ENCODE results near the gene ACER2.

- TF ChIP-seq POLR2A (IDR thresholded peaks at IDR 0.05; ENCODE audit: low read depth, low read length), result no peak
- no peak for TF ChIP-seq MAX (IDR thresholded peaks at IDR 0.05; ENCODE audit: low read depth, low read length)
- no peak for TF ChIP-seq USF2 (IDR thresholded peaks at IDR 0.05; ENCODE audit: borderline replicate concordance, low read depth, low read length)
- TF ChIP-seq NRF1 (conservative IDR thresholded peaks at IDR 0.05; ENCODE audit: low read depth, low read length), result no peak
- no peak for TF ChIP-seq CHD1 (IDR thresholded peaks at IDR 0.05; ENCODE audit: low read depth, low read length)
- TF ChIP-seq NR2F1 (conservative IDR thresholded peaks at IDR 0.05), result no peak
- TF ChIP-seq RCOR1 (conservative IDR thresholded peaks at IDR 0.05; ENCODE audit: low read depth, low read length), result no peak
- TF ChIP-seq CTCF (IDR thresholded peaks at IDR 0.05 in 2 of 3, conservative IDR thresholded peaks at IDR 0.05 in 1 of 3; ENCODE audit: control insufficient read depth in 2 of 3, extremely low read depth in 1 of 3, insufficient read depth in 1 of 3, low read depth in 3 of 3, low read length in 3 of 3), result peak; percentile 74 to 85 (median 81)
- no peak for TF ChIP-seq MYC (IDR thresholded peaks at IDR 0.05; ENCODE audit: insufficient read depth, insufficient read length, insufficient replicate concordance, low read length, severe bottlenecking)
- no peak for TF ChIP-seq TAF1 (IDR thresholded peaks at IDR 0.05; ENCODE audit: borderline replicate concordance, low read depth, low read length)
These were observed 84.5 kb downstream of the ACER2 start for GRCh38 chr9:19493174-19493811.

Measured in GM12878 (cell line).